GM18909 (cell line): ENCODE results near the gene DCAF12L2.
"Not testable (repeated sequence)": the region's sequence is repeated elsewhere in the genome, so short reads cannot be mapped to it uniquely, and the experiment has no call there.

Experiments
- ATAC-seq: cut with Tn5 transposase; IDR thresholded peaks from one replicate; pipeline ENCODE4 v1.9.1; 2021; ENCODE audit warnings: mild to moderate bottlenecking; ENCODE audit not compliant: unreplicated experiment, poor library complexity

DCAF12L2 gene

GRCh38 chrX:126165721-126166461 lies at the start of gene DCAF12L2:
Gene DCAF12L2, minus strand, starts transcription at chrX:126166289. Its CDS starts 365 bp downstream, at chrX:126165924.
- no peak for ATAC-seq

- not testable (repeated sequence) for ATAC-seq
Measured at GRCh38 chrX:126190888-126191287, 24.8 kb upstream of the DCAF12L2 start.

GRCh38 chrX:126177133-126177840 lies 11.2 kb upstream of the DCAF12L2 start:
- ATAC-seq, result no peak

GRCh38 chrX:126170720-126171119 lies 4.6 kb upstream of the DCAF12L2 start:
- no peak for ATAC-seq

GRCh38 chrX:126167560-126167959 lies 1.5 kb upstream of the DCAF12L2 start:
- ATAC-seq, result no peak

- ATAC-seq, result no peak
Measured at GRCh38 chrX:126165401-126165720, 728 bp downstream of the DCAF12L2 start.

GRCh38 chrX:126164689-126165400 lies 1.2 kb downstream of the DCAF12L2 start:
- ATAC-seq, result no peak

GRCh38 chrX:126164226-126164625 lies 1.9 kb downstream of the DCAF12L2 start:
- ATAC-seq, result no peak

GRCh38 chrX:126141014-126141413 lies 25.1 kb downstream of the DCAF12L2 start:
- ATAC-seq, result no peak

GRCh38 chrX:126137899-126138298 lies 28.2 kb downstream of the DCAF12L2 start:
- peak; percentile 68 for ATAC-seq

- ATAC-seq, result no peak
Measured at GRCh38 chrX:126124721-126125120, 41.4 kb downstream of the DCAF12L2 start.
